Measurements from ENCODE around the gene C19orf25. TPM values are rescaled to one million over a fixed set of nuclear protein-coding genes. Genes with fewer than 3 reads are reported as not detected.

C19orf25 gene
- total and polyA plus RNA-seq, 4 donors, result 24.1 to 42.6 (median 34.5) TPM

DNA sequence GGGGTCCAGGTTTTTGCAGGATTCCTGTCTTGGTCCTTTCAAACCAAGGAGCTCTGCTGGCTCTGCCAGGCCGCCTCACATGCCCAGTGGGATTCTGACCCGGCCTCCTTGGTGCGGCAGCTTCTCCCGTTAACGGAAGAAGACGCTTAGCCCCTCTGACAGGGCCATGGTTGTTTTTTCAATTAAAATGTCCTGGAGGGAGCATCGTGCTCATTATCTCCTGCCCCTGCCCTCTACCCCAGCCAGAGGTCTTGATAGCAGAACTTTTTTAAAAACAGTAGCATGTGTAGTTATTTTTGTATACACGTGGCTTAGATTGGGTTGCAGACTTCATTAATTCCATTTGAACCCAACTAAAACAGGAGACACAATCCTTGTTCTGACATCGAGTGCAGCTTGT lies 52.3 kb downstream of the C19orf25 start:
- H3K9me3 ChIP-seq (ENCODE audit: control insufficient read depth in 4 of 4, insufficient read depth in 3 of 4, low read length in 3 of 4), result no peaks in the 10 kb centered on the region
- TF ChIP-seq, protein P1, sequence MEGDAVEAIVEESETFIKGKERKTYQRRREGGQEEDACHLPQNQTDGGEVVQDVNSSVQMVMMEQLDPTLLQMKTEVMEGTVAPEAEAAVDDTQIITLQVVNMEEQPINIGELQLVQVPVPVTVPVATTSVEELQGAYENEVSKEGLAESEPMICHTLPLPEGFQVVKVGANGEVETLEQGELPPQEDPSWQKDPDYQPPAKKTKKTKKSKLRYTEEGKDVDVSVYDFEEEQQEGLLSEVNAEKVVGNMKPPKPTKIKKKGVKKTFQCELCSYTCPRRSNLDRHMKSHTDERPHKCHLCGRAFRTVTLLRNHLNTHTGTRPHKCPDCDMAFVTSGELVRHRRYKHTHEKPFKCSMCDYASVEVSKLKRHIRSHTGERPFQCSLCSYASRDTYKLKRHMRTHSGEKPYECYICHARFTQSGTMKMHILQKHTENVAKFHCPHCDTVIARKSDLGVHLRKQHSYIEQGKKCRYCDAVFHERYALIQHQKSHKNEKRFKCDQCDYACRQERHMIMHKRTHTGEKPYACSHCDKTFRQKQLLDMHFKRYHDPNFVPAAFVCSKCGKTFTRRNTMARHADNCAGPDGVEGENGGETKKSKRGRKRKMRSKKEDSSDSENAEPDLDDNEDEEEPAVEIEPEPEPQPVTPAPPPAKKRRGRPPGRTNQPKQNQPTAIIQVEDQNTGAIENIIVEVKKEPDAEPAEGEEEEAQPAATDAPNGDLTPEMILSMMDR (IDR thresholded peaks at IDR 0.05; ENCODE audit: control extremely low read depth, extremely low read depth), result no peak
- no peak overlapping the region for H3K9ac ChIP-seq (ENCODE audit: insufficient read depth in 1 of 2, low read length in 2 of 2)
- H3K4me3 ChIP-seq, result no peak overlapping the region
- DNase-seq (no peak), ATAC-seq (ENCODE audit: insufficient read depth, low FRiP score) (no peak)
- H3K36me3 ChIP-seq (ENCODE audit: control insufficient read depth in 4 of 4, insufficient read depth in 4 of 4, low read length in 4 of 4), result peaks cover 9 to 76% (median 37%) of the 10 kb centered on the region in 4 donors
- 87 to 90% methylated on average over 9 of the region's 9 CpGs for WGBS, 2 donors
- H3K4me1 ChIP-seq (ENCODE audit: control insufficient read depth in 5 of 5, insufficient read depth in 5 of 5, low read length in 5 of 5), result no peaks in the 10 kb centered on the region
- no peaks in the 10 kb centered on the region for H3K27me3 ChIP-seq (ENCODE audit: control insufficient read depth in 3 of 3, insufficient read depth in 3 of 3, low read length in 2 of 3)
- H3K27ac ChIP-seq (ENCODE audit: low read depth in 1 of 2, low read length in 1 of 2), result no peak overlapping the region

DNA sequence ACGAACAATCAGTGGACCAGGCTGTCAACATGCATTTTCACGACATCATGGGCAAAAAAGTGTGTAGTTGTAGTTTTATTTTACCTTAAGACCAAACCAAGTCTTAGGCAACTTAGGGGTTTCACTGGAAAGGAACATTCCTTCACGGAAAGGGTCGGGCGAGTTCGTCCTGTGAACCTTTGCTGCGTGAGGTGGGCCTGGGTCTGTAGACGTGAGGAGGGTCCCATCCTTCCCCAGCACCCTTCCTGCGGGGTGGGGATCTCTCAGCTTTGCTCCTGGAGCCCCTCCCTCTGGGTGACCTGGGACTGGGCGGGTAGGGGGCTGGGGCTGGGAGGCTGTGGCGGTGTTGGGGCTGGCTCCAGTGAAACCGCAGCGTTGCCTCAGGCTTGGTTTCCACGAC lies 53.1 kb downstream of the C19orf25 start:
- H3K27ac ChIP-seq (ENCODE audit: low read depth in 1 of 2, low read length in 1 of 2), result no peak overlapping the region
- H3K9me3 ChIP-seq (ENCODE audit: control insufficient read depth in 4 of 4, insufficient read depth in 3 of 4, low read length in 3 of 4), result no peaks in the 10 kb centered on the region
- H3K36me3 ChIP-seq (ENCODE audit: control insufficient read depth in 4 of 4, insufficient read depth in 4 of 4, low read length in 4 of 4), result peaks cover 9 to 80% (median 33%) of the 10 kb centered on the region in 4 donors
- no peak for ATAC-seq (ENCODE audit: insufficient read depth, low FRiP score)
- no peak for DNase-seq
- H3K9ac ChIP-seq (ENCODE audit: insufficient read depth in 1 of 2, low read length in 2 of 2), result no peak overlapping the region
- TF ChIP-seq, protein P1 (IDR thresholded peaks at IDR 0.05; ENCODE audit: control extremely low read depth, extremely low read depth), result no peak
- no peaks in the 10 kb centered on the region for H3K4me1 ChIP-seq (ENCODE audit: control insufficient read depth in 5 of 5, insufficient read depth in 5 of 5, low read length in 5 of 5)
- 94 to 96% methylated on average over 13 to 14 of the region's 14 CpGs for WGBS, 2 donors
- no peaks in the 10 kb centered on the region for H3K27me3 ChIP-seq (ENCODE audit: control insufficient read depth in 3 of 3, insufficient read depth in 3 of 3, low read length in 2 of 3)
- H3K4me3 ChIP-seq, result no peak overlapping the region

DNA sequence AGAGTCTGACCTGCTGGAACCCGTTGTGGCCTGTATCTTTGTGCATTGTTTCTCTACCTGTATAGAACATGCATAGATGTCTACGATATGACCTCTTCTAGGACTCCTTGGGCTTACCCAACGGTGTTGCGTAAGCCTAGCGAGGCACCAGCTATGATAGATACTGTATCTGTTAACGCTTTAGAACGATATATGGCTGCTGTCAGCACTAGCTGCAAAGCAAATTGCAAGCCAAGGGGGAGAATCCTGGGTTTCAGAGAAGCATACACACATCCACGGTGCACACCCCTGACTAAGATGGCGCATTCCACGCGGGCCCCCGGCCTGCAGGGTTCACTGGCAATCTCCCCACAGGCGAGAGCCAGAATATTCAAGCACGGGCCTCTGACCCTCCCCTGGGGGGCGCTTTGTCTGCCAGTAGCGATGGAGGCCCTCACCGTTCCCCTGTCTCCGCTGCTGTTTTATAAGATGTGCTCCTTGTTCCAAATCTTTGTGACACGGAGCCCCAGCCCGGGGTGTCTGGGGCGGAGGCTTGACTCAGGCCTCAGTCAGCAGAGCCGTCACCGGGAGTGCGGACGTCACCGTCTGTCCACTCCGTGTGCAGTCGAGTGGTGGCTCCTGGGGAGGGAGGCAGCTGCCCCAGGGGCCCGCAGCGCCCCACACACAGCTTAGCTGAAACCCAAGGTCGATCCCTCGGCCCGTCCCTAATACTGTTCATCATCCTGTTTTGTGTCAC lies 53.7 kb downstream of the C19orf25 start:
- H3K36me3 ChIP-seq (ENCODE audit: control insufficient read depth in 4 of 4, insufficient read depth in 4 of 4, low read length in 4 of 4), result peaks cover 6 to 84% (median 35%) of the 10 kb centered on the region in 4 donors
- H3K9ac ChIP-seq (ENCODE audit: insufficient read depth in 1 of 2, low read length in 2 of 2), result no peak overlapping the region
- no peaks in the 10 kb centered on the region for H3K4me1 ChIP-seq (ENCODE audit: control insufficient read depth in 5 of 5, insufficient read depth in 5 of 5, low read length in 5 of 5)
- WGBS, 2 donors, result 87 to 91% methylated on average over 33 of the region's 33 CpGs
- ATAC-seq (ENCODE audit: insufficient read depth, low FRiP score), result no peak
- H3K9me3 ChIP-seq (ENCODE audit: control insufficient read depth in 4 of 4, insufficient read depth in 3 of 4, low read length in 3 of 4), result no peaks in the 10 kb centered on the region
- no peak for DNase-seq
- no peaks in the 10 kb centered on the region for H3K27me3 ChIP-seq (ENCODE audit: control insufficient read depth in 3 of 3, insufficient read depth in 3 of 3, low read length in 2 of 3)
- H3K4me3 ChIP-seq, result no peak overlapping the region
- TF ChIP-seq, protein P1 (IDR thresholded peaks at IDR 0.05; ENCODE audit: control extremely low read depth, extremely low read depth), result no peak
- H3K27ac ChIP-seq (ENCODE audit: low read depth in 1 of 2, low read length in 1 of 2), result no peak overlapping the region

Measured in lung (tissue), 12 donors.